Common myeloid progenitor, CD34-positive (primary cell): ENCODE data around the gene CFAP58.
A peak's percentile ranks its signal among the peaks of the same experiment; 100 is the strongest.

Source experiments
- CTCF ChIA-PET: fragments of 350-600 bp; sonication (Branson Sonifier 250); formaldehyde crosslinking; loops from one replicate; lab custom pipeline; 2021; ENCODE audit warnings: antibody characterized with exemption; lab: Charles Lee
- POLR2A ChIA-PET: fragments of 350-600 bp; sonication (Branson Sonifier 250); formaldehyde crosslinking; loops from one replicate; lab custom pipeline; 2021; ENCODE audit warnings: antibody characterized with exemption; lab: Charles Lee
- DNase-seq, 3 donors: peaks; one replicate each; pipeline versions ENCODE4 v3.0.0 to v3.0.0-alpha.2; 2013
- H3K27ac ChIP-seq, 2 experiments: 1 replicate in 1 of 2; 2 replicates in 1 of 2; pipeline ENCODE4 v1.7.0; 2013; ENCODE audit warnings: inconsistent platforms in 2 of 2, low read length in 2 of 2, mild to moderate bottlenecking in 2 of 2, low read depth in 1 of 2, moderate library complexity in 1 of 2; ENCODE audit not compliant: severe bottlenecking in 2 of 2, insufficient read depth in 1 of 2, poor library complexity in 1 of 2
- H3K27me3 ChIP-seq, 5 experiments: replicated peaks in 2 of 5; 1 replicate in 3 of 5; 2 replicates in 2 of 5; pipeline versions ENCODE4 v1.6.1 to v1.7.0; 2013; ENCODE audit warnings: low read length in 4 of 5, mild to moderate bottlenecking in 2 of 5, moderate library complexity in 2 of 5, inconsistent platforms in 1 of 5; ENCODE audit not compliant: insufficient read depth in 5 of 5, control insufficient read depth in 4 of 5
- H3K36me3 ChIP-seq, 4 experiments: 1 replicate in 2 of 4; 2 replicates in 2 of 4; pipeline versions ENCODE4 v1.6.1 to v1.7.0; 2013; ENCODE audit warnings: low read length in 3 of 4, control low read depth in 1 of 4, mild to moderate bottlenecking in 1 of 4; ENCODE audit not compliant: control insufficient read depth in 4 of 4, insufficient read depth in 4 of 4
- H3K4me1 ChIP-seq, 4 experiments: 1 replicate in 3 of 4; 2 replicates in 1 of 4; pipeline versions ENCODE4 v1.6.1 to v1.7.1; 2013; ENCODE audit warnings: low read length in 3 of 4, mild to moderate bottlenecking in 3 of 4, control low read depth in 1 of 4, inconsistent platforms in 1 of 4, moderate library complexity in 1 of 4; ENCODE audit not compliant: control insufficient read depth in 4 of 4, insufficient read depth in 4 of 4; ENCODE audit errors: control extremely low read depth in 1 of 4
- H3K4me3 ChIP-seq, 7 experiments: 1 replicate in 4 of 7; 2 replicates in 3 of 7; pipeline versions ENCODE4 v1.5.1 to v1.7.0; 2013; ENCODE audit warnings: mild to moderate bottlenecking in 7 of 7, low read length in 6 of 7, moderate library complexity in 6 of 7, inconsistent platforms in 2 of 7, low read depth in 2 of 7, control low read depth in 1 of 7; ENCODE audit not compliant: insufficient read depth in 4 of 7, control insufficient read depth in 1 of 7; ENCODE audit errors: extremely low read depth in 1 of 7
- H3K9me3 ChIP-seq, 5 experiments: 1 replicate in 4 of 5; 2 replicates in 1 of 5; pipeline versions ENCODE4 v1.6.1 to v1.7.1; 2013; ENCODE audit warnings: low read length in 4 of 5, mild to moderate bottlenecking in 2 of 5, inconsistent platforms in 1 of 5, low read depth in 1 of 5, moderate library complexity in 1 of 5; ENCODE audit not compliant: control insufficient read depth in 4 of 5, insufficient read depth in 2 of 5; ENCODE audit errors: control extremely low read depth in 1 of 5
- WGBS: methylation state at CpG from one replicate; pipeline ENCODE4 v1.1.5; 2013; ENCODE audit not compliant: insufficient coverage; 5-methylcytosine and 5-hydroxymethylcytosine counted together

CFAP58 gene

GRCh38 chr10:104403636-104404035 lies 50.0 kb downstream of the CFAP58 start:
- DNase-seq, result no peak
- Histone ChIP-seq H3K9me3 (no peaks in the 10 kb centered on the region), H3K27ac (no peak overlapping the region), H3K36me3 (no peaks in the 10 kb centered on the region), H3K4me3 (no peak overlapping the region), H3K27me3 (peaks cover 0 to 6% (median 0%) of the 10 kb centered on the region in 5 experiments), H3K4me1 (peaks cover 0 to 3% (median 0%) of the 10 kb centered on the region in 4 experiments)
- CTCF ChIA-PET, result interaction anchor here (1.0 to 1.8 kb wide), 3 partner anchors 10 to 211 kb away, joined by 5 to 8 read pairs (median 6); no protein-coding TSS in a partner anchor
- 88% methylated on average over 3 of the region's 8 CpGs for WGBS
- POLR2A ChIA-PET, result no interaction called here

- CTCF ChIA-PET, result interaction anchor here (0.6 to 3.0 kb wide), 31 partner anchors 8 to 518 kb away, joined by 3 to 32 read pairs (median 5); no protein-coding TSS in a partner anchor
- H3K4me1 ChIP-seq, result peaks cover 0 to 3% (median 0%) of the 10 kb centered on the region in 4 experiments
- 3% methylated on average over 5 of the region's 7 CpGs for WGBS
- H3K36me3 ChIP-seq, result no peaks in the 10 kb centered on the region
- peaks cover 0 to 8% (median 0%) of the 10 kb centered on the region in 5 experiments for H3K27me3 ChIP-seq
- DNase-seq, result peak; percentile 61 to 77 (median 75)
- no peak overlapping the region for H3K4me3 ChIP-seq
- H3K27ac ChIP-seq, result no peak overlapping the region
- POLR2A ChIA-PET, result no interaction called here
- peaks cover 0 to 4% (median 0%) of the 10 kb centered on the region in 5 experiments for H3K9me3 ChIP-seq
These were observed 53.4 kb downstream of the CFAP58 start for GRCh38 chr10:104406715-104407650.

GRCh38 chr10:104413528-104413927 lies 59.9 kb downstream of the CFAP58 start:
- POLR2A ChIA-PET, result no interaction called here
- Histone ChIP-seq H3K4me3 (no peak overlapping the region), H3K4me1 (peaks cover 0 to 16% (median 4%) of the 10 kb centered on the region in 4 experiments), H3K9me3 (peaks cover 0 to 4% (median 0%) of the 10 kb centered on the region in 5 experiments), H3K27ac (no peak overlapping the region), H3K36me3 (no peaks in the 10 kb centered on the region), H3K27me3 (peaks cover 0 to 4% (median 0%) of the 10 kb centered on the region in 5 experiments)
- CTCF ChIA-PET, result interaction anchor here (0.7 to 1.8 kb wide), 2 partner anchors 10 to 13 kb away, joined by 3 to 8 read pairs; no protein-coding TSS in a partner anchor
- no peak for DNase-seq
- 100% methylated on average over 1 of the region's 1 CpG for WGBS

DNA sequence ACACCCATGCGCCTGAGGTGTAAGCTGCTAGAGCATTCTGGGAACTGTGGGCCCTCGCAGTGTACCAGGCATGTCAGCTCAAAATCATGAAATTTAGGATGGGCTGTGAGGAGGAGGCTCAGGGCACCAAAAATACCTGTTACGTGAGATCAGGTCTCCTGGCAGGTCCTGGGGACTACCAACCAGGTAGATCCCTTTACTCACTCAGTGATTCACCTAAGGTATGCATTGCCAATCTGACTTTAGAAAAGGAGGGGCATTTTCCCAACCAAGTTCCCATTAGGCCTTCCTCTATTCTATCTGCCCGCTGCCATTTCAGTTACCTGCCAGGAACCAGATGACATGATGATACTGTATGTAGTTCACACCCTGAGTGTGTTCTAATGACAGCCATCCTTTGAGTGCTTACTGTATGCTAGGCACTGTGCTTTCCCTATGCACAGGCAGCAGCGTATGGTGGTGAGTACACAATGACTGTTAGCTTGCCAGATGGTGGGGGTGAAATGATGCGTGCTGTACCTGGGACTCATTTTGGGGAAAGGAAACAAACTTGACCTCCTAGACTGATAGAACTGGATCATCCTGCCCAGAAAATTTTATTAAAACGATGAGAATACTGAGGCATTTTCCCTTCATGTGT lies 62.0 kb downstream of the CFAP58 start:
- ChIA-PET POLR2A (no interaction called here), CTCF (interaction anchor here (0.7 to 1.0 kb wide), 2 partner anchors 9 kb away, joined by 3 read pairs; no protein-coding TSS in a partner anchor)
- H3K4me3 ChIP-seq, result no peak overlapping the region
- H3K27me3 ChIP-seq, result peaks cover 0 to 2% (median 0%) of the 10 kb centered on the region in 5 experiments
- 79% methylated on average over 7 of the region's 7 CpGs for WGBS
- H3K4me1 ChIP-seq, result peaks cover 0 to 22% (median 6%) of the 10 kb centered on the region in 4 experiments
- H3K9me3 ChIP-seq, result peaks cover 0 to 4% (median 0%) of the 10 kb centered on the region in 5 experiments
- no peak for DNase-seq
- H3K36me3 ChIP-seq, result no peaks in the 10 kb centered on the region
- H3K27ac ChIP-seq, result no peak overlapping the region

GRCh38 chr10:104416851-104417250 lies 63.2 kb downstream of the CFAP58 start:
- POLR2A ChIA-PET, result no interaction called here
- peaks cover 0 to 2% (median 0%) of the 10 kb centered on the region in 5 experiments for H3K27me3 ChIP-seq

GRCh38 chr10:104417637-104418292 lies 64.1 kb downstream of the CFAP58 start:
- DNase-seq, result peak; percentile 77 to 92 (median 88)
- CTCF ChIA-PET, result interaction anchor here (1.1 to 1.8 kb wide), 8 partner anchors 8 to 195 kb away, joined by 3 to 13 read pairs (median 3); no protein-coding TSS in a partner anchor
- Histone ChIP-seq H3K27ac (no peak overlapping the region), H3K4me3 (no peak overlapping the region), H3K4me1 (peaks cover 0 to 22% (median 6%) of the 10 kb centered on the region in 4 experiments), H3K27me3 (peaks cover 0 to 2% (median 0%) of the 10 kb centered on the region in 5 experiments), H3K9me3 (no peaks in the 10 kb centered on the region), H3K36me3 (no peaks in the 10 kb centered on the region)
- POLR2A ChIA-PET, result interaction anchor here (0.6 kb wide), 1 partner anchor 1222 kb away, joined by 4 read pairs; no protein-coding TSS in a partner anchor
- WGBS, result 33% methylated on average over 4 of the region's 6 CpGs

More at GRCh38 chr10:104416851-104417250, 63.2 kb downstream of the CFAP58 start:
- Histone ChIP-seq H3K27ac (no peak overlapping the region), H3K9me3 (no peaks in the 10 kb centered on the region), H3K4me1 (peaks cover 0 to 22% (median 6%) of the 10 kb centered on the region in 4 experiments), H3K4me3 (no peak overlapping the region), H3K36me3 (no peaks in the 10 kb centered on the region)
- CTCF ChIA-PET, result interaction anchor here (1.2 to 1.8 kb wide), 5 partner anchors 9 to 196 kb away, joined by 3 to 13 read pairs (median 3); no protein-coding TSS in a partner anchor
- WGBS, result 100% methylated on average over 1 of the region's 1 CpG
- DNase-seq, result no peak
